GM12801 (cell line): ENCODE data around the gene LRG1.

Experiments
- CTCF ChIP-seq: IDR thresholded peaks from one replicate; pipeline ENCODE4 v1.5.1; 2011; ENCODE audit warnings: control low read depth; ENCODE audit not compliant: insufficient read length; ENCODE audit errors: extremely low read depth

LRG1 gene

DNA sequence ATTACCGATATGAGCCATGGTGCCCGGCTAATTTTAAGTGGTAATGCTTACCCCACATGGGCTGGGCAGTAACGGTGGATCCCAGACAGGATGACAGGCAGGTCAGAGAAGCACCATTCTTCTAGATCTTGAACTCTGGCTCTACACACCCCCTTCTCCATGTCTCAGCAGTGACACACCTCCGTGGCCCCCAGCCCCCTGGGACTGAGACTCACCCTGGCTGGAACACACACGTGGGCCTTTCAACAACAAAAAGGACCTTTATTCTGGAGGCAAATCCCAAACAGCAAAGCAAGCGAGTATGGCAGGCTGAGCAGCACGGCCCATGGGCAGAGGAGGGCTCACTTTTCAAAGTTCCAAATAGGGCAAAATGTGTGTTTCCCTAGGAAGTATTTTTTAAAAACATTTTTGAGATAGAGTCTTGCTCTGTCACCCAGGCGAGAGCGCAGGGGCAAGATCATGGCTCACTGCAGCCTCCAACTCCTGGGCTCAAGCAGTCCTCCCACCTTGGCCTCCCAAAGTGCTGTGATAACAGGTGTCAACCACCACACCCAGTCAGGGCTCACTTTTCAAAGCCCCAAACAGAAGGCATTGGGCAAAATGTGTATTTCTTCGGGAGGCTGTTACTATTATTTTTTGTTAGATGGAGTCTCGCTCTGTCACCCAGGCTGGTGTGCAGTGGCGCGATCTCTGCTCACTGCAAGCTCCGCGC, 17.4 kb downstream of the LRG1 start:
- TF ChIP-seq CTCF, result no peak

- no peak for TF ChIP-seq CTCF
Observed at GRCh38 chr19:4521888-4522242, 18.0 kb downstream of the LRG1 start.

- no peak for TF ChIP-seq CTCF
Observed at GRCh38 chr19:4521170-4521887, 18.5 kb downstream of the LRG1 start.

GRCh38 chr19:4519521-4520277, 20.1 kb downstream of the LRG1 start:
- no peak for TF ChIP-seq CTCF

- TF ChIP-seq CTCF, result no peak
Observed at GRCh38 chr19:4519172-4519496, 20.7 kb downstream of the LRG1 start.

DNA sequence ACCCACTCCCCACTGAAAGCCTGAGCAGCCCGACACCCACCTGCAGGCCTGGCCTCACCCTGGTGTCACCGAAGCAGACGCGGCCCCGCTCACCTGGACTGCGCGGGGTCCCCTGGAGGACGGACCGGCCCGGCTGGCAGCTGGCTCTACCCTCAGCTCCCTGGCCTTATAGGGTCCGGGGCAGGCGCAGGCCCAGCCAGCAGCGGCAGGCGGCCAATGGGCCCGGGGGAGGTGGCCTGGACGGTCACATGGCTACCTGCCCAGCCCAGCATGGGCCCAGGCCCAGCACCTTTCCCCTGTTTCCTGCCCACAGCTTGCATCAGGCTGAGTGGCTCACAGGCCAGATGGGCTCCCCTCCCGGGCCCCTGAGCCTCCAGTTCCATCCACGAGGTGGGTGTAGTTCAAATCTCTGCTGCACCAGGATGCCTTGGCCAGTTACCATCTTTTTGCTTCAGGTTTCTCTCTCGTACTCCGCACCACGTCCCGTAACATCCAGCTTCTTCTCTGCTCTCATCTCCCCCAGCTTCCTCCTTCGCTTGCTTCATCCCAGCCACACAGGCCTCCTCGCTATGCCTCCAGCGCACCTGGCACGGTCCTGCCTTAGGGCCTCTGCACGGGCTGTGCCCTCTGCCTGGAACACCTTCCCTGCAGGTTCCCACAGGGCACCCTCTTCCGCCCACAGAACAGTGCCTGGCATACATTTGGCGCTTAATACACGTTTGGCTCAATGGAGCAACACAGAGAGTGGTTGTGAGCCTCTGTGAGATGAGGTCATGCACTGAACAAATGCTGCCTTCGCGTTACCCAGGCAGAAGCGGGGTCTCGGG, 21.3 kb downstream of the LRG1 start, which contains the start of gene PLIN4:
PLIN4 (minus strand) TSS at position 142 of the 827 bp plus-strand sequence. CDS start 214 bp downstream, outside the sequence.
- TF ChIP-seq CTCF, result no peak
